Colonic mucosa (tissue), 4 donors: ENCODE data around the gene PIGN. TPM values are rescaled to one million over a fixed set of nuclear protein-coding genes. Genes with fewer than 3 reads are reported as not detected.

ENCODE experiments used
- DNase-seq: peaks from one replicate; pipeline ENCODE4 v3.0.0-alpha.2; 2020
- H3K27ac ChIP-seq: fragments of 200-600 bp; one replicate; pipeline ENCODE4 v1.8.0; 2021
- H3K27me3 ChIP-seq: fragments of 200-600 bp; one replicate; pipeline ENCODE4 v1.8.0; 2021
- H3K36me3 ChIP-seq: fragments of 200-600 bp; one replicate; pipeline ENCODE4 v1.8.0; 2021
- H3K4me1 ChIP-seq: fragments of 200-600 bp; one replicate; pipeline ENCODE4 v1.8.0; 2021; ENCODE audit warnings: mild to moderate bottlenecking
- H3K4me3 ChIP-seq: fragments of 200-600 bp; one replicate; pipeline ENCODE4 v1.8.0; 2021
- H3K9ac ChIP-seq, 2 donors: one replicate each; pipeline ENCODE4 v1.7.0; 2013; ENCODE audit warnings: control low read depth in 2 of 2, low read depth in 2 of 2, low read length in 2 of 2
- H3K9me3 ChIP-seq: fragments of 200-600 bp; one replicate; pipeline ENCODE4 v1.8.0; 2021
- intact Hi-C: fragments of 100-400 bp; cut with DNase I; formaldehyde crosslinking; loops from one replicate; pipeline ENCODE4 v1.14.1; 2022
- total RNA-seq, 2 donors: library from RNA; stranded (reverse); fragmentation: NEBNext Ultra II Directional in 1 of 2; extraction: Animal tissue kit (Norgen Biotek cat#: 25700) in 1 of 2; gene quantifications; one replicate each; pipeline ENCODE4 v1.2.1, GENCODE V29; 2021
- TF ChIP-seq, protein P1 (sequence below): fragments of 200-600 bp; IDR thresholded peaks from one replicate; pipeline ENCODE4 v1.8.0; 2022; ENCODE audit warnings: antibody characterized with exemption, mild to moderate bottlenecking
- donor health status: healthy.
- donor health status: DM: no; HTN: no; CAD: no.
- donor health status: DM: no; HTN: no; CAD: no.

The PIGN gene
- total RNA-seq, 2 donors from 2014 or later = 30.1 to 37.9 TPM

DNA sequence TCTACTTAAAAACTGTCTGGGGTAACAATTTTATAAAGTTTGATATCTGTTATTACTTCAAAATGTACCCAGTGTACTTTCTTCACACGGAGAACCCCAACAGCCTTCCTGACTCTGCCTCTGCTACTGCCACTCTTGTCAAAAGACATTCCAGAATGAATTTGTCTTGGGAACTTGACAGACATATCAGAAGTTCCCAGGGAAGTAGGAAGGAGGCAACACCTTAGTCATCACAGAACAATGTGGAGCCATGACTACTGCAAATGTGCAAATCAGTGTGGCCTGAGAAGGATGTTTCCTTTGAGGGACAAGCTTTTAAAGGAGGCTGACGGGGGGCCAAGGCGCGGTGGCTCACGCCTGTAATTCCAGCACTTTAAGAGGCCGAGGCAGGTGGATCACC lies 160.3 kb downstream of the PIGN start:
- no peaks in the 10 kb centered on the region for H3K4me1 ChIP-seq
- DNase-seq = no peak
- H3K9ac ChIP-seq = no peak overlapping the region
- H3K27me3 ChIP-seq = no peaks in the 10 kb centered on the region
- H3K9me3 ChIP-seq = no peaks in the 10 kb centered on the region
- TF ChIP-seq, protein P1, sequence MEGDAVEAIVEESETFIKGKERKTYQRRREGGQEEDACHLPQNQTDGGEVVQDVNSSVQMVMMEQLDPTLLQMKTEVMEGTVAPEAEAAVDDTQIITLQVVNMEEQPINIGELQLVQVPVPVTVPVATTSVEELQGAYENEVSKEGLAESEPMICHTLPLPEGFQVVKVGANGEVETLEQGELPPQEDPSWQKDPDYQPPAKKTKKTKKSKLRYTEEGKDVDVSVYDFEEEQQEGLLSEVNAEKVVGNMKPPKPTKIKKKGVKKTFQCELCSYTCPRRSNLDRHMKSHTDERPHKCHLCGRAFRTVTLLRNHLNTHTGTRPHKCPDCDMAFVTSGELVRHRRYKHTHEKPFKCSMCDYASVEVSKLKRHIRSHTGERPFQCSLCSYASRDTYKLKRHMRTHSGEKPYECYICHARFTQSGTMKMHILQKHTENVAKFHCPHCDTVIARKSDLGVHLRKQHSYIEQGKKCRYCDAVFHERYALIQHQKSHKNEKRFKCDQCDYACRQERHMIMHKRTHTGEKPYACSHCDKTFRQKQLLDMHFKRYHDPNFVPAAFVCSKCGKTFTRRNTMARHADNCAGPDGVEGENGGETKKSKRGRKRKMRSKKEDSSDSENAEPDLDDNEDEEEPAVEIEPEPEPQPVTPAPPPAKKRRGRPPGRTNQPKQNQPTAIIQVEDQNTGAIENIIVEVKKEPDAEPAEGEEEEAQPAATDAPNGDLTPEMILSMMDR = no peak
- H3K27ac ChIP-seq = no peak overlapping the region
- intact Hi-C loops = no loop called here
- H3K36me3 ChIP-seq = no peaks in the 10 kb centered on the region
- no peak overlapping the region for H3K4me3 ChIP-seq

DNA sequence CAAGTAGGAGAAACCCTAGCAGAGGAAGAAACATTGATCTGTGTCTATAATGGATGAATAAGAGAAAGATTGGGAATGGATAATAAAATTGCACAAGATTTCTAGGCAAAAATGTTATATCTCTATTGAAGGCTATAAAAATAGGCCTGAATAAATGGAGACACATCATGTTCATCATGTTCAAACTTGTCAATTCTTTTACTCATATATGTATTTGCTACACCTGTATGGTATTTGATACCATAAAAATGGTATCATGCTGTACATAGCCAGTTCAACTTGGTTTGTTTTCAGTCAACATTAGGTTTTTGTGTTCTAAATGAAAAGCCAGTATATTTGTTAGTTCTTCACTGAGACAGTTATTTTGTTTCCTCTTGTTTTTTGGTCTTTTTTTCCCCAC lies 161.9 kb downstream of the PIGN start:
- H3K27ac ChIP-seq = no peak overlapping the region
- TF ChIP-seq, protein P1 = no peak
- no peaks in the 10 kb centered on the region for H3K9me3 ChIP-seq
- no peak overlapping the region for H3K4me3 ChIP-seq
- H3K36me3 ChIP-seq = no peaks in the 10 kb centered on the region
- H3K4me1 ChIP-seq = no peaks in the 10 kb centered on the region
- intact Hi-C loops = no loop called here
- no peak for DNase-seq
- no peaks in the 10 kb centered on the region for H3K27me3 ChIP-seq
- H3K9ac ChIP-seq = no peak overlapping the region

DNA sequence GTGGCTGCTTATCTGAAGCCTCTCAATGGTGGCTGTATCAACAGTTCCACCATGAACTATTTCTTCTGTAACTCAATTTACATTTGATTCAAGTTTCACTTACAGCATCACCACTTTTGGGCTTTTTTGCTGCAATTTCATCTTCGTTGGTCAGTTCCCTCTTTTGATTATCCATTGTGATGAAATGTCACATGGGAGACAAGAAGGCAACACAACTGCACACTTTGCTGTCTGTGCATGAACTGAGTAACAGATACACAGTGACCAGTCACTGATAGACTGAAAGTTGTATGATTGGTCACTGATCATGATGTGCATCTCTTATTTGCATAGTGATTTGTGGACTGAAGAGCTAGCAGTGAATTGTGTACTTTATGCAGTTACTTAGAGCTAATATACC lies 163.3 kb downstream of the PIGN start:
- H3K9me3 ChIP-seq = no peaks in the 10 kb centered on the region
- no peaks in the 10 kb centered on the region for H3K27me3 ChIP-seq
- no peak overlapping the region for H3K9ac ChIP-seq
- no peaks in the 10 kb centered on the region for H3K4me1 ChIP-seq
- H3K4me3 ChIP-seq = no peak overlapping the region
- no peak for DNase-seq
- TF ChIP-seq, protein P1 = no peak
- intact Hi-C loops = no loop called here
- H3K36me3 ChIP-seq = no peaks in the 10 kb centered on the region
- H3K27ac ChIP-seq = no peak overlapping the region

DNA sequence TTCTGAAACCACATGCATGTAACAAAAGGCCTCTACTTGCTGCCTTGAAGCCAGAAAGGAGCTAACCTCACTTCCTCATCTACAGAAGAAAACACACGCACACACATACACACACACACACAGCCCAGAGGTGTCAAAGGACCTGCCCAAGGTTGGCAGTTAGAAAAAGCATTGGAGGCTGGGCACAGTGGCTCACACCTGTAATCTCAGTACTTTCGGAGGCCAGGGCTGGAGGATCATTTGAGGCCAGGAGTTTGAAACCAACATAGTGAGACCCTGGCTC lies 168.2 kb downstream of the PIGN start:
- no peak overlapping the region for H3K27ac ChIP-seq
- H3K9me3 ChIP-seq = no peaks in the 10 kb centered on the region
- intact Hi-C loops = no loop called here
- H3K27me3 ChIP-seq = no peaks in the 10 kb centered on the region
- TF ChIP-seq, protein P1 = no peak
- H3K4me3 ChIP-seq = no peak overlapping the region
- H3K36me3 ChIP-seq = no peaks in the 10 kb centered on the region
- DNase-seq = no peak
- H3K4me1 ChIP-seq = no peaks in the 10 kb centered on the region
- H3K9ac ChIP-seq = no peak overlapping the region

DNA sequence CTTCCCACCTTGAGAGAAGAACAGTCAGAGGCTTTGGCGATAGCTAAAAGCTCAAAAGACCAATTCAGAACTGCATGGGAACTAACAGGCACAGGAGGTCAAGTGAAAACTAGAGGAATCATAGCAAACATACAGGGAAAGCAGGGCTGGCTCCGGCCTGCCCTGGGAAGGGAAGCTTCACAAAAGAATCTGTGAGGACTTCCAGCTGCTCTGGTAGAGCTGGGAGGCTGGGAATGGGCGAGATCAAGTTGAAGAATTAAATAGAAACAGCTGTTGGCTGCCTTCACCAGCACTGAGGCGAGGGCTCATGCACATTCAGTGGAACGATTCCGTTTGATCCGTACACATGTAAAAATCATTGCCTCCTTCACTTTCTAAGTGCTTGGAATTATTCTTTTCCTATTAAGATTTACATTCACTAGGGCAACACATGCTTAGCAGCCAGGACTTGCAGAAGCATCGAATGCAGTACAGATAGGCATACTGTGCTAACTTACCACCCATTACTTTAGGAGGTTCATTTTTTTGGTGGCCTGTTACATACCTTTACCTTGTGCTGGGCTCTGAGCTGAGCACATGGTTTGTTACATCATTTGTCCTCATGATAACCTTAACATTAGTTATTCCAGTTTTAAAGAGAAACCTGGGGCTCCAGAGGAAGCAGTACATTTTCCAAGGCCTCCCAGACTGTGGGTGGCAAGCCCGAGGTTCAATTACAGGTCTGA lies 168.7 kb downstream of the PIGN start:
- no peak overlapping the region for H3K4me3 ChIP-seq
- H3K4me1 ChIP-seq = no peaks in the 10 kb centered on the region
- no peak overlapping the region for H3K27ac ChIP-seq
- H3K9ac ChIP-seq = no peak overlapping the region
- H3K36me3 ChIP-seq = no peaks in the 10 kb centered on the region
- TF ChIP-seq, protein P1 = no peak
- DNase-seq = peak; percentile 31
- H3K9me3 ChIP-seq = no peaks in the 10 kb centered on the region
- H3K27me3 ChIP-seq = no peaks in the 10 kb centered on the region
- intact Hi-C loops = no loop called here
